Caco-2 (cell line): ENCODE data around the gene ELL2. TPM values are rescaled to one million over a fixed set of nuclear protein-coding genes. Genes with fewer than 3 reads are reported as not detected.

ENCODE experiments used
- BruUV-seq: library from RNA; stranded (reverse); fragments of 400-500 nt; replicated peaks from 2 replicates; lab custom pipeline; 2021; lab: Mats Ljungman, UMichigan
- CTCF ChIA-PET: fragments of 300-600 bp; sonication (Branson Sonifier 250); formaldehyde crosslinking; loops from one replicate; lab custom pipeline; 2022; ENCODE audit warnings: antibody characterized with exemption; lab: Charles Lee
- POLR2A ChIA-PET: fragments of 300-600 bp; sonication (Branson Sonifier 250); formaldehyde crosslinking; loops from one replicate; lab custom pipeline; 2022; ENCODE audit warnings: antibody characterized with exemption; lab: Charles Lee
- DNase-seq, 2 experiments: peaks; one replicate each; pipeline versions ENCODE4 v3.0.0 to v3.0.0-alpha.2; 2020 to 2022
- H3K27me3 ChIP-seq: replicated peaks from 2 replicates; pipeline ENCODE4 v1.6.0; 2011; ENCODE audit warnings: low read length; ENCODE audit not compliant: control insufficient read depth, insufficient read depth
- H3K36me3 ChIP-seq: 2 replicates; pipeline ENCODE4 v1.5.1; 2011; ENCODE audit warnings: low read length; ENCODE audit not compliant: control insufficient read depth, insufficient read depth
- H3K4me1 ChIP-seq: fragments of 250-450 bp; sonication (Bioruptor Pico); 2 replicates; pipeline ENCODE4 v1.5.1; 2020; ENCODE audit warnings: mild to moderate bottlenecking
- H3K4me3 ChIP-seq: 2 replicates; pipeline ENCODE4 v1.5.1; 2011; ENCODE audit warnings: low read depth, mild to moderate bottlenecking, control low read depth, low read length
- H3K9me3 ChIP-seq: fragments of 250-450 bp; sonication (Bioruptor Pico); 2 replicates; pipeline ENCODE4 v1.5.1; 2020; ENCODE audit warnings: mild to moderate bottlenecking, moderate library complexity
- H3K27ac Mint-ChIP-seq: one replicate; pipeline ENCODE4 v1.8.0; 2022; ENCODE audit warnings: mixed read lengths; ENCODE audit not compliant: unreplicated experiment
- H3K27me3 Mint-ChIP-seq: one replicate; pipeline ENCODE4 v1.8.0; 2022; ENCODE audit warnings: mixed read lengths; ENCODE audit not compliant: insufficient read depth, unreplicated experiment
- H3K36me3 Mint-ChIP-seq: one replicate; pipeline ENCODE4 v1.8.0; 2022; ENCODE audit warnings: mild to moderate bottlenecking, mixed read lengths; ENCODE audit not compliant: insufficient read depth, unreplicated experiment
- H3K4me1 Mint-ChIP-seq: one replicate; pipeline ENCODE4 v1.8.0; 2022; ENCODE audit warnings: low read depth, mixed read lengths; ENCODE audit not compliant: unreplicated experiment
- H3K4me3 Mint-ChIP-seq: one replicate; pipeline ENCODE4 v1.8.0; 2022; ENCODE audit warnings: mild to moderate bottlenecking, moderate library complexity, mixed read lengths; ENCODE audit not compliant: unreplicated experiment
- H3K9me3 Mint-ChIP-seq: one replicate; pipeline ENCODE4 v1.8.0; 2022; ENCODE audit warnings: mixed read lengths; ENCODE audit not compliant: unreplicated experiment
- intact Hi-C: fragments of 100-400 bp; cut with micrococcal nuclease; formaldehyde crosslinking; loops from one replicate; pipeline ENCODE4 v1.10.0; 2022; ENCODE audit not compliant: unreplicated experiment
- total RNA-seq: library from RNA; stranded (reverse); gene quantifications from 2 replicates; pipeline ENCODE4 v1.2.3, GENCODE V29; 2022
- TF ChIP-seq, protein P1 (sequence below), 2 experiments: fragments of 200-600 bp in 1 of 2; IDR thresholded peaks; 1 replicate in 1 of 2; 2 replicates in 1 of 2; pipeline versions ENCODE4 v1.5.1 to v1.8.0; 2011 to 2022; ENCODE audit warnings: antibody characterized with exemption in 1 of 2, control low read depth in 1 of 2, inconsistent platforms in 1 of 2, low read depth in 1 of 2, low read length in 1 of 2, mild to moderate bottlenecking in 1 of 2, moderate library complexity in 1 of 2; ENCODE audit not compliant: insufficient read depth in 1 of 2, severe bottlenecking in 1 of 2, unreplicated experiment in 1 of 2

Gene ELL2
- total RNA-seq, 1 experiment from 2014 or later, result 81.0 TPM

- H3K36me3 ChIP-seq, result no peaks in the 10 kb centered on the region; the same call in 1 of the 2 replicates
- H3K9me3 ChIP-seq, result no peaks in the 10 kb centered on the region
- TF ChIP-seq, protein P1, sequence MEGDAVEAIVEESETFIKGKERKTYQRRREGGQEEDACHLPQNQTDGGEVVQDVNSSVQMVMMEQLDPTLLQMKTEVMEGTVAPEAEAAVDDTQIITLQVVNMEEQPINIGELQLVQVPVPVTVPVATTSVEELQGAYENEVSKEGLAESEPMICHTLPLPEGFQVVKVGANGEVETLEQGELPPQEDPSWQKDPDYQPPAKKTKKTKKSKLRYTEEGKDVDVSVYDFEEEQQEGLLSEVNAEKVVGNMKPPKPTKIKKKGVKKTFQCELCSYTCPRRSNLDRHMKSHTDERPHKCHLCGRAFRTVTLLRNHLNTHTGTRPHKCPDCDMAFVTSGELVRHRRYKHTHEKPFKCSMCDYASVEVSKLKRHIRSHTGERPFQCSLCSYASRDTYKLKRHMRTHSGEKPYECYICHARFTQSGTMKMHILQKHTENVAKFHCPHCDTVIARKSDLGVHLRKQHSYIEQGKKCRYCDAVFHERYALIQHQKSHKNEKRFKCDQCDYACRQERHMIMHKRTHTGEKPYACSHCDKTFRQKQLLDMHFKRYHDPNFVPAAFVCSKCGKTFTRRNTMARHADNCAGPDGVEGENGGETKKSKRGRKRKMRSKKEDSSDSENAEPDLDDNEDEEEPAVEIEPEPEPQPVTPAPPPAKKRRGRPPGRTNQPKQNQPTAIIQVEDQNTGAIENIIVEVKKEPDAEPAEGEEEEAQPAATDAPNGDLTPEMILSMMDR (IDR thresholded peaks at IDR 0.05; ENCODE audit: insufficient read depth in 1 of 2, low read depth in 1 of 2, low read length in 1 of 2, severe bottlenecking in 1 of 2, unreplicated experiment in 1 of 2), result no peak
- intact Hi-C loops, result no loop called here
- CTCF ChIA-PET, result no interaction called here
- BruUV-seq, result no TSS peak
- no peak overlapping the region for H3K4me3 Mint-ChIP-seq
- H3K9me3 Mint-ChIP-seq, result no peaks in the 10 kb centered on the region
- peaks cover 27% of the 10 kb centered on the region for H3K4me1 ChIP-seq
- DNase-seq, result no peak
- H3K4me3 ChIP-seq, result no peak overlapping the region
- H3K27me3 ChIP-seq, result no peaks in the 10 kb centered on the region
- peaks cover 36% of the 10 kb centered on the region for H3K36me3 Mint-ChIP-seq
- POLR2A ChIA-PET, result no interaction called here
- H3K27me3 Mint-ChIP-seq, result no peaks in the 10 kb centered on the region
- peaks cover 19% of the 10 kb centered on the region for H3K4me1 Mint-ChIP-seq
- no peak overlapping the region for H3K27ac Mint-ChIP-seq
Measured at GRCh38 chr5:95920822-95921221, 40.8 kb downstream of the ELL2 start.

DNA sequence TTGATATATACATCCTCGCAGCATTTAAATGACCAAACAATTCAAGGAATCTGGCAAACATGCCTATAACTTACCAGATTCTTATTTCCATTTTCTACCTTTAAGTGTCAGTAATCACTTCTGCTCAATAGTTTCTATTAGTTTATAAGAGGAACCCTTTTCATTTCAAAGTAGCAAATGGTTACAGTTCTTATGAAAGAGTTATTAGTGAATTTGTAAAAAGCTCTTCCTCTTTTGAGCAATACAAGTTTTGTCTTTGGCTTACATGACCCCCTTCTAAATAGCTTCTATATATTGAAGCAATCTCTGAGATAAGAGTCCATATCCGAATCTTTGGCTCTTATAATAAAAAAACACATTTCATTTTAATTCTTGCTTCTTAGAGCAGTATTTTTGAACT lies 42.0 kb downstream of the ELL2 start:
- no peak overlapping the region for H3K4me3 Mint-ChIP-seq
- no peak overlapping the region for H3K27ac Mint-ChIP-seq
- H3K36me3 ChIP-seq, result peaks cover 3% of the 10 kb centered on the region; the same call in 1 of the 2 replicates
- TF ChIP-seq, protein P1 (IDR thresholded peaks at IDR 0.05; ENCODE audit: insufficient read depth in 1 of 2, low read depth in 1 of 2, low read length in 1 of 2, severe bottlenecking in 1 of 2, unreplicated experiment in 1 of 2), result no peak
- H3K36me3 Mint-ChIP-seq, result peaks cover 39% of the 10 kb centered on the region
- H3K9me3 ChIP-seq, result no peaks in the 10 kb centered on the region
- H3K4me3 ChIP-seq, result no peak overlapping the region
- no peaks in the 10 kb centered on the region for H3K27me3 Mint-ChIP-seq
- peaks cover 16% of the 10 kb centered on the region for H3K4me1 ChIP-seq
- CTCF ChIA-PET, result no interaction called here
- no peaks in the 10 kb centered on the region for H3K27me3 ChIP-seq
- peaks cover 19% of the 10 kb centered on the region for H3K4me1 Mint-ChIP-seq
- intact Hi-C loops, result no loop called here
- H3K9me3 Mint-ChIP-seq, result no peaks in the 10 kb centered on the region
- POLR2A ChIA-PET, result no interaction called here
- no peak for DNase-seq
- no TSS peak for BruUV-seq

- DNase-seq, result no peak
- ChIA-PET CTCF (no interaction called here), POLR2A (no interaction called here)
- intact Hi-C loops, result no loop called here
- TF ChIP-seq, protein P1 (IDR thresholded peaks at IDR 0.05; ENCODE audit: insufficient read depth in 1 of 2, low read depth in 1 of 2, low read length in 1 of 2, severe bottlenecking in 1 of 2, unreplicated experiment in 1 of 2), result no peak
- Mint-ChIP-seq H3K36me3 (peaks cover 39% of the 10 kb centered on the region), H3K4me3 (no peak overlapping the region), H3K27ac (no peak overlapping the region), H3K4me1 (peaks cover 19% of the 10 kb centered on the region), H3K27me3 (no peaks in the 10 kb centered on the region), H3K9me3 (no peaks in the 10 kb centered on the region)
- Histone ChIP-seq H3K27me3 (no peaks in the 10 kb centered on the region), H3K36me3 (peaks cover 3% of the 10 kb centered on the region; the same call in 1 of the 2 replicates), H3K4me3 (no peak overlapping the region), H3K9me3 (no peaks in the 10 kb centered on the region), H3K4me1 (peaks cover 7% of the 10 kb centered on the region; the same call in 1 of the 2 replicates)
- no TSS peak for BruUV-seq
Measured at GRCh38 chr5:95918421-95919006, 43.1 kb downstream of the ELL2 start.
